ENCODE measurements around the gene COMMD1. TPM values are rescaled to one million over a fixed set of nuclear protein-coding genes. Genes with fewer than 3 reads are reported as not detected.

The COMMD1 gene
- polyA plus RNA-seq, 1 donor from 2014 or later, result 69.1 TPM

- no peak overlapping the region for H2AFZ ChIP-seq (ENCODE audit: low read depth, low read length)
- H3K9me2 ChIP-seq (ENCODE audit: insufficient read depth, low read length), result no peaks in the 10 kb centered on the region
- no peak overlapping the region for H3K4me3 ChIP-seq (ENCODE audit: low read length)
- TF ChIP-seq TAF1 (IDR thresholded peaks at IDR 0.05; ENCODE audit: low read depth), result no peak
- no peaks in the 10 kb centered on the region for H3K79me2 ChIP-seq (replicated peaks; ENCODE audit: insufficient read depth, low read length)
- H3F3A ChIP-seq (ENCODE audit: insufficient read depth, low read length, poor library complexity, severe bottlenecking), result no peaks in the 10 kb centered on the region
- no peak overlapping the region for H3K27ac ChIP-seq (ENCODE audit: low read length)
- no peak overlapping the region for H3K4me2 ChIP-seq (ENCODE audit: low read length)
- H4K20me1 ChIP-seq (ENCODE audit: insufficient read depth), result no peaks in the 10 kb centered on the region
- H3K27me3 ChIP-seq (ENCODE audit: insufficient read depth, low read depth, low read length), result no peaks in the 10 kb centered on the region
- no peaks in the 10 kb centered on the region for H3K36me3 ChIP-seq (ENCODE audit: insufficient read depth, low read length)
- H3K9ac ChIP-seq (ENCODE audit: low read length), result no peak overlapping the region
- H3K9me3 ChIP-seq (ENCODE audit: low read length), result no peaks in the 10 kb centered on the region
Observed at GRCh38 chr2:62007555-62007954, 102.1 kb downstream of the COMMD1 start.

- Histone ChIP-seq H3K79me2 (replicated peaks; ENCODE audit: insufficient read depth, low read length) (no peaks in the 10 kb centered on the region), H3K4me3 (ENCODE audit: low read length) (no peak overlapping the region), H3K4me2 (ENCODE audit: low read length) (no peak overlapping the region), H2AFZ (ENCODE audit: low read depth, low read length) (no peak overlapping the region), H3K27ac (ENCODE audit: low read length) (no peak overlapping the region), H3F3A (ENCODE audit: insufficient read depth, low read length, poor library complexity, severe bottlenecking) (no peaks in the 10 kb centered on the region), H3K9me2 (ENCODE audit: insufficient read depth, low read length) (no peaks in the 10 kb centered on the region), H3K9ac (ENCODE audit: low read length) (no peak overlapping the region), H4K20me1 (ENCODE audit: insufficient read depth) (no peaks in the 10 kb centered on the region), H3K27me3 (ENCODE audit: insufficient read depth, low read depth, low read length) (no peaks in the 10 kb centered on the region), H3K9me3 (ENCODE audit: low read length) (no peaks in the 10 kb centered on the region), H3K36me3 (ENCODE audit: insufficient read depth, low read length) (no peaks in the 10 kb centered on the region)
- TF ChIP-seq RAD21 (conservative IDR thresholded peaks at IDR 0.05), result no peak
- TF ChIP-seq SMC3 (conservative IDR thresholded peaks at IDR 0.05; ENCODE audit: poor library complexity), result no peak
- no peak for TF ChIP-seq MXI1 (conservative IDR thresholded peaks at IDR 0.05; ENCODE audit: poor library complexity, severe bottlenecking)
- TF ChIP-seq EZH2 (IDR thresholded peaks at IDR 0.05; ENCODE audit: borderline replicate concordance, insufficient read depth, low read length, poor library complexity, severe bottlenecking), result no peak
- no peak for TF ChIP-seq CTCF (IDR thresholded peaks at IDR 0.05; ENCODE audit: poor library complexity, severe bottlenecking)
- TF ChIP-seq EP300 (conservative IDR thresholded peaks at IDR 0.05; ENCODE audit: poor library complexity, severe bottlenecking), result no peak
- TF ChIP-seq POLR2AphosphoS5 (IDR thresholded peaks at IDR 0.05), result no peak
- TF ChIP-seq REST (IDR thresholded peaks at IDR 0.05; ENCODE audit: borderline replicate concordance), result no peak
- TF ChIP-seq TAF1 (IDR thresholded peaks at IDR 0.05; ENCODE audit: low read depth), result no peak
Observed at GRCh38 chr2:62010632-62011256, 105.3 kb downstream of the COMMD1 start.
